IPS-15b (cell line): ENCODE measurements around the gene DNAJC12.
"Not testable (repeated sequence)": the region's sequence is repeated elsewhere in the genome, so short reads cannot be mapped to it uniquely, and the experiment has no call there.

Experiments used
- H3K27me3 ChIP-seq: one replicate; pipeline ENCODE4 v1.6.1; 2013; ENCODE audit warnings: low read length; ENCODE audit not compliant: control insufficient read depth, insufficient read depth
- H3K36me3 ChIP-seq: one replicate; pipeline ENCODE4 v1.6.1; 2013; ENCODE audit warnings: low read length; ENCODE audit not compliant: control insufficient read depth, insufficient read depth
- H3K4me1 ChIP-seq: one replicate; pipeline ENCODE4 v1.6.1; 2013; ENCODE audit warnings: mild to moderate bottlenecking, low read length; ENCODE audit not compliant: control insufficient read depth, insufficient read depth
- H3K4me3 ChIP-seq: one replicate; pipeline ENCODE4 v1.5.1; 2013; ENCODE audit warnings: low read depth, low read length
- H3K9ac ChIP-seq: one replicate; pipeline ENCODE4 v1.6.1; 2013; ENCODE audit warnings: low read depth, mild to moderate bottlenecking, low read length
- H3K9me3 ChIP-seq: one replicate; pipeline ENCODE4 v1.6.1; 2013; ENCODE audit warnings: mild to moderate bottlenecking, low read length; ENCODE audit not compliant: control insufficient read depth, insufficient read depth

The DNAJC12 gene

DNA sequence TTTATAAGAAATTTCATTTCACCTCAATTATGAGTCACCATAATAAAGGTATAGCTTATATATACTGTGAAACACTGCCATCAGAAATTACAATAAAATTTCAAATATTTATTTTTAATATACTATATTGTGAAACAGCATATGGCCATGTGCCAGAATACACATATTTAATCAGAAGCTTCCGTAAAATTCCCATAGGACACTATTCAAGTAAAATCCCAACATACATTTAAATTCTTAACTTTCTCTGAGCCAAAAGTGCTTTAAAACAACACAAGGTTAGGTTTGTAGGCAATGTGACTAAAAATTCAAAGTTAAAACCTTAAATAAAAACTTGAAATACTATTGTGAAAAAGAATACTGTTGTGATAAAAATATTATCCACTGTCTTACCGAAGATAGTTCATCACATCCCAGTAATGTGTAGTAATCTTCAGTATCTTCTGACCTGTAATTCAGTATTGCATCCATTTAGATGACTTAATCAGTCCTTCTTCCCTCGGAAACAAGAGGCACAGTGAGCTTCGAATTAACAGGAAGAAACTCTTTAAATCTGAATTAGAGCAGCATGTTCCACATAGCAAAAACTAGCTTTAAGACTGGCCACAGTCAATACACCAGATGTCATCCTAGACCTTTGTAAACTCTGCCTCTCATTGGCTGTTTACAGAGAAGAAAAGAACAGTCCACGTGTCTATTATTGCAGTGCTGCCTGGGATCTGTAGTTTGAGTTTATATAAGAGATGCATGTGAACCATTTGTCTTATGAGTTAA is at the start of gene DNAJC12:
TSS of gene DNAJC12 (minus strand) at position 648 of the 774 bp plus-strand sequence. CDS start at position 471, 177 bp downstream.
- H3K27me3 ChIP-seq, result no peaks in the 10 kb centered on the region
- no peaks in the 10 kb centered on the region for H3K36me3 ChIP-seq
- H3K4me3 ChIP-seq, result no peak within 1 kb of the TSS
- H3K9ac ChIP-seq, result no peak within 1 kb of the TSS
- peaks cover 3% of the 10 kb centered on the region for H3K9me3 ChIP-seq
- H3K4me1 ChIP-seq, result no peaks in the 10 kb centered on the region

DNA sequence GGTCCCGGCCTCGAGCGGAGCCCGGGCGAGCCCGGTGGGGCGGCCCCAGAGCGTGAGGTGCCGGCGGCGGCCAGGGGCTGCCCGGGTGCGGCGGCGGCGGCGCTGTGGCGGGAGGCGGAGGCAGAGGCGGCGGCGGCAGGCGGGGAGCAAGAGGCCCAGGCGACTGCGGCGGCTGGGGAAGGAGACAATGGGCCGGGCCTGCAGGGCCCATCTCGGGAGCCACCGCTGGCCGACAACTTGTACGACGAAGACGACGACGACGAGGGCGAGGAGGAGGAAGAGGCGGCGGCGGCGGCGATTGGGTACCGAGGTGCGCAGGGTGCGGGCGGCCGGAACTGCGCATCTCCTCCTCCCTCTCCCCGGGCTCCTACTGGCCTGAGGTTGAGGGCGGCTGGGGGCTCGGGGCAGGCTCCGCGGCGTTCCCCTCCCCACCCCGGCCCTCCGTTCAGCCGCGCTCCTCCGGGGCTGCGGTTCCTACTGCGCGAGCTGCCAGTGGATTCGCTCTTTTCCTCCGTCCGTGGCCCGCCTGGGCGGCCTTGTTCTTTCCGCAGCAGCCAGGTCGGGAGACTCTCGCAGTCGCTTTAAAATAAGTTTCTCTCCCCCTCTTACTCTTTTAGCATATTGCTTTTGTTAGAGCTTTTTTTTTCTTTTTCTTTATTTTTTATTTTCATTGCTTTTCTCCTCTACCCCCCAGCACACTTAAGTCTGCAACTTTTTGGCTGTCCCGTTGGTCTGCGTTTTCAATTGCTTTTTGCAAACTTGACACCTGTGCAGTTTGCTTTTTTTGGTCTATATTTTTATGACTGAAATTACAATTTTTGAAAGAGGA is 47.1 kb upstream of the DNAJC12 start:
- Histone ChIP-seq H3K4me3 (peak overlapping the region; percentile 93), H3K9me3 (no peaks in the 10 kb centered on the region), H3K27me3 (no peaks in the 10 kb centered on the region), H3K36me3 (peaks cover 20% of the 10 kb centered on the region), H3K9ac (peak overlapping the region; percentile 88), H3K4me1 (peaks cover 12% of the 10 kb centered on the region)

DNA sequence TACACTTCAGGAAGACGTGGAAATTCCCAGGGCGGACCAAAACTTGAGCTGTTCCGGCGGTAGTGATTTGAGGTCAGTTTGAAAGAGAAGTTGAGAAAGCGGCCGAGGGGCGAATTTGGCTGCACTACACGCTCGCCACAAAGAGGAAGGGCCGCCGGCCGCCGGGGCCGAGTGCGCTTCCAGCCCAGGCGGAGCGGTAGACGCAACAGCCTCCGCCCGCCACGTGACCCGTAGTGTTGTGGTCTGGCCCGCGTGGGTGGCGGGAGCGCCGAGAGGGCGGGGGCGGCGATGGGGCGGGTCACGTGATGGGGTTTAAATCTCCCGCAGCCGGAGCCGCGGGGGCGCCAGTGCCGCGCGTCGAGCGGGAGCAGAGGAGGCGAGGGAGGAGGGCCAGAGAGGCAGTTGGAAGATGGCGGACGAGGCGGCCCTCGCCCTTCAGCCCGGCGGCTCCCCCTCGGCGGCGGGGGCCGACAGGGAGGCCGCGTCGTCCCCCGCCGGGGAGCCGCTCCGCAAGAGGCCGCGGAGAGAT is 46.4 kb upstream of the DNAJC12 start, which contains the start of gene SIRT1:
TSS of gene SIRT1 (plus strand) at position 344 of the 529 bp plus-strand sequence. CDS start at position 410, 66 bp downstream.
- Histone ChIP-seq H3K9ac (peak within 1 kb of the TSS; percentile 88), H3K4me3 (peak within 1 kb of the TSS; percentile 93), H3K9me3 (no peaks in the 10 kb centered on the region), H3K36me3 (peaks cover 17% of the 10 kb centered on the region), H3K27me3 (no peaks in the 10 kb centered on the region), H3K4me1 (peaks cover 10% of the 10 kb centered on the region)

DNA sequence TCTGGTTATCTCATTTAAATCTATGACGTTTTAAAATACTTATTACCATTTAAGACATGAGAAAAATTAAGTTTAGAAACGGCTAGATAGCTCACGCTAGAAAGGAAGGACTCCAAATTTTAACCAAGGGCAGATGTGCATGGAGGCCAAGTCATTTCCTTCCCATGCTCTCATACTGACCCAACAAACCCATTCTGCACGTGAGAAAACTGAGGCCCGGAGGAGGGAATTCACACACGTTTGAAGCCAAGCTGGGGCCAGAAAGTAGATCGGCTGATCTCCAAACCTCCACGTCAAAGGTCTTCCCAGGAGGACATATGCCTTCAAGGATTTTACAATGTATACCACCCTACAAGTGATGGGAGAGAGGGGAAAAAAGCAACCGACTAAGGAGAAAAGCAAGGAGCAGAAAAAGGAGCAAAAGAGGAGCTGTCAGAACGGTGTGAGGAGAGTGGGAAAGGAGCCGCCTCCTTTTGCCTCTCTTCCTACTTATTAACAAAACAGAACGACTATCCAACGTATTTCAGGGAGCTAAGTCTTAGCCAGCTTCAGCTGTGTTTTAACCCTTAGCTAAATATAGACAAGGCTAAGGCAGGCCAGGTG is 45.8 kb upstream of the DNAJC12 start:
- Histone ChIP-seq H3K27me3 (no peaks in the 10 kb centered on the region), H3K9me3 (no peaks in the 10 kb centered on the region), H3K9ac (peak overlapping the region; percentile 71), H3K36me3 (peaks cover 12% of the 10 kb centered on the region), H3K4me3 (peak overlapping the region; percentile 77), H3K4me1 (peaks cover 10% of the 10 kb centered on the region)

DNA sequence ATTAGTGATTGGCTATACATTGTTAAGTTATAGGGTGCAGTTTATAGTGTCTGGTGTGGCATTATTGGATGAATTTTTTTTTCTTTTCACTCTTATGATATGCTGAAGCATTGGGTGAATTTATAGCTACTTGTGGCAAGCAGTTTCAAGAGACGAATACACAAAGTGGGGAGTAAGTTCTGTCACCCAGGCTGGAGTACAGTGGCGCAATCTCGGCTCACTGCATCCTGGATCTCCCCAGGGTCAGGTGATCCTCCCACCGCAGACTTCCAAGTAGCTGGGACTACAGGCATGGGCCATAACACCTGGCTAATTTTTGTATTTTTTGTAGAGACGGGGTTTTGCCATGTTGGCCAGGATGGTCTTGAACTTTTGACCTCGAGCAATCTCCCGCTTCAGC is 40.1 kb upstream of the DNAJC12 start:
- no peaks in the 10 kb centered on the region for H3K4me1 ChIP-seq
- no peaks in the 10 kb centered on the region for H3K36me3 ChIP-seq
- H3K27me3 ChIP-seq, result no peaks in the 10 kb centered on the region
- no peak overlapping the region for H3K4me3 ChIP-seq
- H3K9ac ChIP-seq, result no peak overlapping the region
- H3K9me3 ChIP-seq, result no peaks in the 10 kb centered on the region

DNA sequence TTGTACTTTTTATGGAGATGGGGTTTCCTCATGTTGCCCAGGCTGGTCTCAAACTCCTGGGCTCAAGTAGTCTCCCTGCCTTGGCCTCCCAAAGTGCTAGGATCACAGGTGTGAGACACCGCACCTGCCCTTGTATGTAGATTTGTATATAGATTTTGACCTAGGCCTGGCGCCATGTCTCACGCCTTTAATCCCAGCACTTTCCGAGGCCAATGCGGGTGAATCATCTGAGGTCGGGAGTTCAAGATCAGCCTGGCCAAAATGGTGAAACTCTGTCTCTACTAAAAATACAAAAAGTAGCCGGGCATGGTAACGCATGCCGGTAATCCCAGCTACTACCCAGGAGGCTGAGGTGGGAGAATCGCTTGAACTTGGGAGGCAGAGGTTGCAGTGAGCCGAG is 39.4 kb upstream of the DNAJC12 start:
- not testable (repeated sequence) for H3K27me3 ChIP-seq, H3K4me1 ChIP-seq, H3K9ac ChIP-seq, H3K36me3 ChIP-seq, H3K4me3 ChIP-seq, H3K9me3 ChIP-seq

DNA sequence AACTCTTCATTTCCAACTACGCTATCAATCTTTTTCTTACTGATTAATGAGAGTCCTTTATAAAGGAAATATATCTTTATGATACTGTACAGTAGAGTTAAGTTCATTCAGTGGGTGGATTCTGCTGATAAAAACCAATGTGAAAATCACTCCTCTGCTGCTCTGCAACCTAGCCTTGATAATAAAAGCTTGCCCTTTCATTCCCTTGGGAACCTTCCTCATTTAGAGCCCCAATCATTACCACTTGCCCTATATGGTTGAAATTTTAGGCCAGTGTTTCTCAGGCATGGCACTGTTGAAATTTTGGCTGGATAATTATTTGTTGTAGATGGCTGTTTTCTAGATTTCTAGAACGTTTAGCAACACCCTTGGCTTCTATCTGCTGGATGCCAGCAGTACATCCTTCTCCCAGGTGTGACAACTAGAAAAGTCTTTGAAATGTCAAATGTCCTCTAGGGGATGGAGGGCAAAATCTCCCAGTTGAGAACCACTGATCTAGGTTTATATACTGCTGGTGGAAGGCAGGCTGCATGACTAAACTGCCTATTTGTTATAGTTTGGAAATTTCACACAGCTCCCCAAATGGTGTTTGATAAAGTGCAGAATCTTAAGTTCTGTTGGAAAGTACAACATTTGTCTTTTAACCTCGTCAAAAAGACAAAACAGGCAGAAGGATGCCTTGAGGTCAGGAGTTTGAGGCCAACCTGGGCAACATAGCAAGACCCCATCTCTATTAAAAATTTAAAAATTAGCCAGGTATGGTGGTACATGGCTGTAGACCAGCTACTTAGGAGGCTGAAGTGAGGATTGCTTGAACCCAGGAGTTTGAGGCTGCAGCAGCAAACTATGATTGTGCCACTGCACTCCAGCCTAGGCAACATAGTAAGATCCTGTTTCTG is 37.6 kb upstream of the DNAJC12 start:
- Histone ChIP-seq H3K4me1 (no peaks in the 10 kb centered on the region), H3K9ac (no peak overlapping the region), H3K36me3 (no peaks in the 10 kb centered on the region), H3K4me3 (no peak overlapping the region), H3K9me3 (no peaks in the 10 kb centered on the region), H3K27me3 (no peaks in the 10 kb centered on the region)

DNA sequence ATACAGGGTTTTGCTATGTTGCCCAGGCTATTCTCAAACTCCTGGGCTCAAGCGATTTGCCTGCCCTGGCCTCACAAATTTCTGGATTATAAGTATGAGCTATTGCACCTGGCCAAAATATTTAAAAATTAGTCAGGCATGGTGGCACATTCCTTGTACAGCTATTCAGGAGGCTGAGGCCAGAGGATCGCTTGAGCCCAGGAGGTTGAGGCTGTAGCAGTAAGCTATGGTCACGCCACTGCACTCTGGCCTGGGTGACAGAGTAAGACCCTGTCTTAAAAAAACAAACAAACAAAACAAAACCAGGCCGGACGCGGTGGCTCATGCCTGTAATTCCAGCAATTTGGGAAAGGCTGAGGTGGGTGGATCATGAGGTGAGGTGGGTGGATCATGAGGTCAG is 32.0 kb upstream of the DNAJC12 start:
- H3K27me3 ChIP-seq, result no peaks in the 10 kb centered on the region
- H3K36me3 ChIP-seq, result no peaks in the 10 kb centered on the region
- H3K9ac ChIP-seq, result no peak overlapping the region
- H3K4me3 ChIP-seq, result no peak overlapping the region
- H3K4me1 ChIP-seq, result no peaks in the 10 kb centered on the region
- H3K9me3 ChIP-seq, result no peaks in the 10 kb centered on the region

DNA sequence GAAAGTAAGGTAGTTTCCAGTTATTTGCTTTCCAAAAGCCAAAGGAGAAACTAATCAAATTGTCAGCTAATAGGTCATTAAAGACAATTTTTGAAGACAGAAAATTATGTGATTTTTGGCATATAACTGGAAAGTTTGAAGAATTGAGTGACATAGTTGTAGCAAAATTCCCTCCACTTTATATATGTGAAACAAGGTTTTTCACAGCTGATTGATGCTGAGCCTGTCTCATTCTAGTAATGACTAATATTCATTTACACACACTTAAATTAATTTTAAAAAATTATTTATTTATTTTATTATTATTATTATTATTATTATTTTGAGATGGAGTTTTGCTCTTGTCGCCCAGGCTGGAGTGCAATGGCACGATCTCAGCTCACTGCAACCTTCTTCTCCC is 30.1 kb upstream of the DNAJC12 start:
- Histone ChIP-seq H3K4me1 (peaks cover 5% of the 10 kb centered on the region), H3K4me3 (no peak overlapping the region), H3K27me3 (no peaks in the 10 kb centered on the region), H3K9me3 (no peaks in the 10 kb centered on the region), H3K9ac (no peak overlapping the region), H3K36me3 (no peaks in the 10 kb centered on the region)

DNA sequence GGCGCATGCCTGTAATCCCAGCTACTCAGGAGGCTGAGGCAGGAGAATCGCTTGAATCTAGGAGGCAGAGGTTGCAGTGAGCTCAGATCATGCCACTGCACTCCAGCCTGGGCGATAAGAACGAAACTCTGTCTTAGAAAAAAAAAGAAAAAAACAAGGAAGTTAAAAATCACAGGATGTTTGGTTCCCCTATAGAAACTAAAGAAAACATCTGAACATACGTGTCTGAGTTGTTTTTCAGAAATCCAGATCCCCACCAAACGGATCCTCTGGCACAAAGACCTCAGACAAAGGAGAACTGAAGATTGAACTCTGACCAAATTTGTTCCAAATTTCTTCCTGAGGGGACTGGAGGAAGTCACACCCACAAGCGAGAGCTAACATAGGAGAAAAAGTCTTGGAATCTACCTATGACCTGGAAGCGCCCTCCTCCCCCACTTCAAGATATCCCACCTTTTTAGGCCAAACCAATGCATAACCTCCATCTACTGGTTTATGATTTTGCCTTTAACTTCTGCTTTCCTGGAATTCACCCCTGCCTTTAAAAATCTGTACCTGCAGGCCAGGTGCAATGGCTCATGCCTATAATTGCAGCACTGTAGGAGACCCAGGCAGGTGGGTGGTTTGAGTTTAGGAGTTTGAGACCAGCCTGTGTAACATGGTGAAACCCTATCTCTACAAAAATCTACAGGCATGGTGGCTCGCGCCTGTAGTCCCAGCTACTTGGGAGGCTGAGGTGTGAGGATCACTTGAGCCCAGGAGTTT is 26.8 kb upstream of the DNAJC12 start:
- H3K4me1 ChIP-seq, result peaks cover 12% of the 10 kb centered on the region
- no peaks in the 10 kb centered on the region for H3K9me3 ChIP-seq
- H3K27me3 ChIP-seq, result no peaks in the 10 kb centered on the region
- H3K9ac ChIP-seq, result no peak overlapping the region
- H3K4me3 ChIP-seq, result no peak overlapping the region
- no peaks in the 10 kb centered on the region for H3K36me3 ChIP-seq
